ENCODE results near the gene LRRC52.
A peak's percentile ranks its signal among the peaks of the same experiment; 100 is the strongest.
"Not testable (repeated sequence)": the region's sequence is repeated elsewhere in the genome, so short reads cannot be mapped to it uniquely, and the experiment has no call there.

LRRC52 gene

GRCh38 chr1:165591391-165591790 is 47.6 kb downstream of the LRRC52 start:
- DNase-seq = not testable (repeated sequence)

- DNase-seq = peak; percentile 42
These were observed 49.4 kb downstream of the LRRC52 start for GRCh38 chr1:165592945-165593823.

DNA sequence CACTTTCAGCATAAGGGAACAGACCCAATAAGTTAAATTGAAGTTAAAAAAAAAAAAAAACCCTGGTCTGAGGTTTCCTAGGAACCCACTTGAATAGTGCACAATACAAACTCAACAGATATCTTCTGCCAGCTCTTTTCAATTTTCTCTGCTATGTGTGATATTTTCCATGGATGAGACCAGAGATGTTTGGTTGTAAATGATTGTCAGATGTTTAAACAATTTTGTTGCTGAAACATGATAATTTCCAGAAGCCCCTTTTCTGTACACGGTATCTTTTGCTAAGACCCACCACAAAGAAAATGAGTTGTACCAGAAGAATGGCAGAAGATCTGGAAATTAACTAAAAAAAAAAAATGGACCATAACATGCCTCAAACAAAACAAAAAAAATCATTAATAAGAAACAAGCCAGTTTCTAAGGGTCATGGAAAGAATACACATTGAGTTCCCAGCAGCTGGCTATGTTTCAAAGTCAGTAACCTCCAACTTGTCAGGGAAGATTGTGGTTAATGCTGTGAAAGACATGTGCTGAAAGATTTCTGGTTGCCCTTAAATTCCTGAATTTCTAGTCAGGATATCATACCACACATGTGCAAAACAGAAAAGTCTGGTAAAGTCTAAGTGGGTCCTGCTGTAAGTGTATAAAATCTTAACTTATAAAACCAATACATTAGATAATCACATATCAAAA is 51.6 kb downstream of the LRRC52 start:
- no peak for DNase-seq

- peak; percentile 98 for DNase-seq
These were observed 54.3 kb downstream of the LRRC52 start for GRCh38 chr1:165597883-165598675.

- peak; percentile 8 for DNase-seq
These were observed 54.9 kb downstream of the LRRC52 start for GRCh38 chr1:165598676-165599059.

GRCh38 chr1:165600793-165601192 is 57.0 kb downstream of the LRRC52 start:
- DNase-seq = no peak

GRCh38 chr1:165603810-165604209 is 60.0 kb downstream of the LRRC52 start:
- no peak for DNase-seq

- DNase-seq = no peak
These were observed 61.4 kb downstream of the LRRC52 start for GRCh38 chr1:165605246-165605645.

DNA sequence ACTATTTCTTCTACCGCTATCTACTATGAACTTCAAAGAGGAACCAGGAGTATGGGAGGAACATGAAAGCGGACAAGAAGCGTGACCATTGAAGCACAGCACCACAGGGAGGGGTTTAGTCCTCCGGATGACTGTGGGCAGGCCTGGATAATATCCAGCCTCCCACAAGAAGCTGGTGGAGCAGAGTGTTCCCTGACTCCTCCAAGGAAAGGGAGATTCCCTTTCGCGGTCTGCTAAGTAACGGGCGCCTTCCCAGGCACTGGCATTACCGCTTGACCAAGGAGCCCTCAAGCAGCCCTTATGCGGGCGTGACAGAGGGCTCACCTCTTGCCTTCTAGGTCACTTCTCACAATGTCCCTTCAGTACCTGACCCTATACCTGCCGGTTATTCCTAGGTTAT is 62.9 kb downstream of the LRRC52 start:
- DNase-seq = not testable (repeated sequence)

- no peak for DNase-seq
These were observed 67.1 kb downstream of the LRRC52 start for GRCh38 chr1:165610866-165611265.

- DNase-seq = no peak
These were observed 68.3 kb downstream of the LRRC52 start for GRCh38 chr1:165612062-165612461.
